SK-N-MC (cell line): ENCODE data around the gene CTNNBIP1.

Experiments used
- EZH2 ChIP-seq: fragments of 200-600 bp; sonication (generic); IDR thresholded peaks from one replicate; pipeline ENCODE4 v1.6.1; 2017; ENCODE audit warnings: antibody characterized with exemption
- FOXP2 ChIP-seq: optimal IDR thresholded peaks from 2 replicates; pipeline ENCODE3; 2011; ENCODE audit warnings: mild to moderate bottlenecking, moderate library complexity; ENCODE audit not compliant: insufficient read depth; ENCODE audit errors: extremely low read length, control extremely low read depth
- POLR2AphosphoS5 ChIP-seq: IDR thresholded peaks from 2 replicates; pipeline ENCODE4 v1.6.1; 2012; ENCODE audit warnings: mild to moderate bottlenecking, low read depth, low read length, borderline replicate concordance

DNA sequence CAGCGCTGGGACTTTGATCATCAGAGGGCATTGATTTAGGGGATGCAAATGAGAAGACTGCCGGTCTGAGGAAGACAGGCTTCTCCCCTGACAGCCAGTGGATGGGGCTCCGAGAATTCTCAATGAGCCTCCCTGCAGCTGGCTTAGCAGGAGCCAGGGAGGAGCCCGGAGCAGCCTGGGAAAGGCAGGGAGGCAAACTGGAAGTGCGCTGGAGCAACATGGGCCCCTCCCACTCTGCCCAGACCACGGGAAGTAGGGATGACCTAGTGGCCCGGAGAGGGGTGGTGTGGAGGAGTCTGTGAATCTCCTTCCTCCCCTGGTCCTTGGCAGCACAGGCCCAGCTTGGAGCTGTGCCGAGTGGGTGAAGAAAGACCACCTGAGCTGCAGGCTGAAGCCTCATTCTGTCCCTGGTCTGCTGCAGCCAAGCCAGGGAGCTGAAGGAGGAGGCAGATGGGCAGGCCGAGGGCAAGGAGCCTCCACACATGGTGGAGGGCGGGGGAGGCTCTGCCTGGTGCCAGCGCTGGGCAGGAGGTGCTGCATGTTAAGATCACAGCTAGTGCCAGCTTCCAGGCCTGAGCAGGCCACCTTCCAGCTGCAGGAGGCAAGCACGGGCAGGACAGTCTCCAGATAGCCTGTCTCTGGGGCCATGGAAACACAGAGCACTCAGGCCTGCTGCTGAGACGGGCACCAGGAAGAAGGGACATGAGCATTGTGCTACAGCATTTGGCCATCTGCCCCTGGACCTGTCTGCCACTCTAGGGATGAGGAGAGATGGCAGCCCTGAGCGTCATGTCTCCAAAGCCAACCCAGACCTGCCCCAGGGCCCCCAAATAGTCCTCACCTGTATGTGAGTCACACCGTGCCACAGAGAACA, 74.1 kb downstream of the CTNNBIP1 start:
- TF ChIP-seq EZH2 = no peak
- TF ChIP-seq POLR2AphosphoS5 = no peak
- TF ChIP-seq FOXP2 = no peak
